IMR-90 (cell line): ENCODE measurements around the gene FAM3D. TPM values are rescaled to one million over a fixed set of nuclear protein-coding genes. Genes with fewer than 3 reads are reported as not detected.

ENCODE experiments used
- ATAC-seq: fragments of 200-7000 bp; cut with Tn5 transposase; 2 replicates; pipeline ENCODE4 v1.9.1; 2020; ENCODE audit warnings: low read depth, mild to moderate bottlenecking, moderate library complexity
- BruUV-seq: library from RNA; stranded (reverse); fragments of 400-500 nt; replicated peaks from 2 replicates; lab custom pipeline; 2021; lab: Mats Ljungman, UMichigan
- CTCF ChIA-PET: fragments of 300-600 bp; formaldehyde crosslinking; extraction: SDS; loops from one replicate; lab custom pipeline; 2021; ENCODE audit warnings: antibody characterized with exemption; lab: Yijun Ruan, JAX
- POLR2A ChIA-PET: fragments of 300-600 bp; sonication (Branson Sonifier 250); formaldehyde crosslinking; loops from one replicate; lab custom pipeline; 2022; ENCODE audit warnings: antibody characterized with exemption; ENCODE audit not compliant: unreplicated experiment; lab: Charles Lee
- DNase-seq: peaks from one replicate; pipeline ENCODE4 v3.0.0; 2013
- H2AFZ ChIP-seq: replicated peaks from 2 replicates; pipeline ENCODE3; 2013; ENCODE audit warnings: low read length, mild to moderate bottlenecking; ENCODE audit not compliant: poor library complexity
- H2AK5ac ChIP-seq: 2 replicates; pipeline ENCODE4 v1.6.1; 2013; ENCODE audit warnings: low read depth, low read length, inconsistent platforms
- H2AK9ac ChIP-seq: replicated peaks from 2 replicates; pipeline ENCODE3; 2013; ENCODE audit warnings: mild to moderate bottlenecking, low read depth, low read length, moderate library complexity; ENCODE audit not compliant: poor library complexity
- H2BK120ac ChIP-seq: 2 replicates; pipeline ENCODE4 v1.6.1; 2013; ENCODE audit warnings: low read depth, low read length, inconsistent platforms
- H2BK15ac ChIP-seq: 3 replicates; pipeline ENCODE4 v1.6.1; 2013; ENCODE audit warnings: low read depth, low read length, inconsistent platforms
- H2BK20ac ChIP-seq: 2 replicates; pipeline ENCODE4 v1.6.1; 2013; ENCODE audit warnings: low read depth, mild to moderate bottlenecking, inconsistent platforms, low read length, moderate library complexity
- H2BK5ac ChIP-seq: 2 replicates; pipeline ENCODE4 v1.6.1; 2013; ENCODE audit warnings: mild to moderate bottlenecking, low read depth, low read length, inconsistent platforms; ENCODE audit not compliant: poor library complexity, severe bottlenecking
- H3K14ac ChIP-seq: replicated peaks from 2 replicates; pipeline ENCODE4 v1.6.1; 2013; ENCODE audit warnings: low read depth, low read length, inconsistent platforms
- H3K18ac ChIP-seq: 2 replicates; pipeline ENCODE4 v1.6.1; 2013; ENCODE audit warnings: low read depth, low read length, control low read depth
- H3K23ac ChIP-seq: 2 replicates; pipeline ENCODE4 v1.6.1; 2013; ENCODE audit warnings: low read depth, low read length, inconsistent platforms
- H3K27ac ChIP-seq: 2 replicates; pipeline ENCODE4 v1.5.1; 2013; ENCODE audit warnings: mild to moderate bottlenecking, control low read depth, low read length; ENCODE audit not compliant: insufficient read depth
- H3K27me3 ChIP-seq: 2 replicates; pipeline ENCODE4 v1.6.1; 2013; ENCODE audit warnings: low read length; ENCODE audit not compliant: control insufficient read depth, insufficient read depth
- H3K36me3 ChIP-seq: 2 replicates; pipeline ENCODE4 v1.6.1; 2013; ENCODE audit warnings: low read length, mixed read lengths; ENCODE audit not compliant: control insufficient read depth, insufficient read depth
- H3K4ac ChIP-seq: 2 replicates; pipeline ENCODE4 v1.6.1; 2013; ENCODE audit warnings: low read depth, low read length, inconsistent platforms
- H3K4me1 ChIP-seq: 2 replicates; pipeline ENCODE4 v1.6.1; 2013; ENCODE audit warnings: low read length, mixed read lengths; ENCODE audit not compliant: control insufficient read depth, insufficient read depth
- H3K4me2 ChIP-seq: 2 replicates; pipeline ENCODE4 v1.6.1; 2013; ENCODE audit warnings: low read depth, mild to moderate bottlenecking, control low read depth, low read length, moderate library complexity
- H3K4me3 ChIP-seq: 2 replicates; pipeline ENCODE4 v1.5.1; 2013; ENCODE audit warnings: low read depth, mild to moderate bottlenecking, control low read depth, low read length, moderate library complexity; ENCODE audit not compliant: insufficient read depth
- H3K56ac ChIP-seq: 2 replicates; pipeline ENCODE4 v1.6.1; 2013; ENCODE audit warnings: low read length, inconsistent platforms; ENCODE audit not compliant: insufficient read depth; ENCODE audit errors: extremely low read depth
- H3K79me1 ChIP-seq, 2 experiments: 2 replicates each; pipeline ENCODE4 v1.6.1; 2013; ENCODE audit warnings: low read length in 2 of 2, inconsistent platforms in 1 of 2, low read depth in 1 of 2
- H3K9ac ChIP-seq: 2 replicates; pipeline ENCODE4 v1.6.1; 2013; ENCODE audit warnings: low read depth, low read length, control low read depth
- H3K9me1 ChIP-seq: 2 replicates; pipeline ENCODE4 v1.6.1; 2013; ENCODE audit warnings: low read length, inconsistent platforms; ENCODE audit not compliant: insufficient read depth
- H3K9me3 ChIP-seq: 2 replicates; pipeline ENCODE4 v1.6.1; 2013; ENCODE audit warnings: low read length; ENCODE audit not compliant: control insufficient read depth, insufficient read depth
- H4K20me1 ChIP-seq: 2 replicates; pipeline ENCODE4 v1.6.1; 2013; ENCODE audit warnings: low read length, inconsistent platforms; ENCODE audit not compliant: insufficient read depth
- H4K5ac ChIP-seq: 2 replicates; pipeline ENCODE4 v1.6.1; 2013; ENCODE audit warnings: mild to moderate bottlenecking, low read depth, low read length, control low read depth
- H4K8ac ChIP-seq, 2 experiments: 2 replicates each; pipeline ENCODE4 v1.6.1; 2013; ENCODE audit warnings: low read depth in 2 of 2, low read length in 2 of 2, control low read depth in 1 of 2, inconsistent platforms in 1 of 2
- H4K91ac ChIP-seq: 2 replicates; pipeline ENCODE4 v1.6.1; 2013; ENCODE audit warnings: low read depth, low read length, inconsistent platforms; ENCODE audit not compliant: insufficient read depth
- FOS ChIP-seq: fragments of 150-350 bp; IDR thresholded peaks from 2 replicates; pipeline ENCODE4 v1.6.1; 2016; ENCODE audit warnings: low read depth, low read length
- MXI1 ChIP-seq: IDR thresholded peaks from 2 replicates; pipeline ENCODE4 v1.6.1; 2012; ENCODE audit warnings: low read depth, mild to moderate bottlenecking, low read length, moderate library complexity, borderline replicate concordance
- NFE2L2 ChIP-seq: fragments of 150-350 bp; IDR thresholded peaks from 2 replicates; pipeline ENCODE4 v1.6.1; 2016; ENCODE audit warnings: low read depth, mild to moderate bottlenecking, low read length
- whole genome bisulfite sequencing, 2 experiments: methylation state at CpG; one replicate each; pipeline versions ENCODE4 v1.1.5 to v1.1.7; 2013; ENCODE audit warnings: missing lambda C conversion rate in 2 of 2; ENCODE audit not compliant: insufficient read length in 1 of 2; ENCODE audit errors: extremely low coverage in 2 of 2; 5-methylcytosine and 5-hydroxymethylcytosine counted together
- dilution Hi-C: fragments of 300-500 bp; cut with HindIII; formaldehyde crosslinking; loops from one replicate; pipeline ENCODE4 v1.14.3; 2018; ENCODE audit warnings: low sequenced_read_pairs; ENCODE audit not compliant: unreplicated experiment
- in situ Hi-C: fragments of 300-500 bp; cut with MboI; formaldehyde crosslinking; loops from 3 replicates; pipeline ENCODE4 v1.14.3; 2019; ENCODE audit warnings: low sequenced_read_pairs, inconsistent platforms, mixed read lengths
- intact Hi-C: fragments of 100-400 bp; cut with micrococcal nuclease; formaldehyde crosslinking; loops from 2 replicates; pipeline ENCODE4 v1.10.0; 2022
- polyA plus RNA-seq, 3 experiments: library from polyadenylated mRNA; depleted of rRNA; stranded (reverse); fragments of >200 nt; gene quantifications; 2 replicates each; pipeline ENCODE4 v1.2.3, GENCODE V29; 2012; ENCODE audit warnings: low replicate concordance in 1 of 3
- total RNA-seq: library from RNA; depleted of rRNA; stranded (reverse); fragments of >200 nt; gene quantifications from 2 replicates; pipeline ENCODE4 v1.2.3, GENCODE V29; 2012

Gene FAM3D
- total and polyA plus RNA-seq, 2 of the 4 experiments (the other 2 are of a cell fraction): not detected

DNA sequence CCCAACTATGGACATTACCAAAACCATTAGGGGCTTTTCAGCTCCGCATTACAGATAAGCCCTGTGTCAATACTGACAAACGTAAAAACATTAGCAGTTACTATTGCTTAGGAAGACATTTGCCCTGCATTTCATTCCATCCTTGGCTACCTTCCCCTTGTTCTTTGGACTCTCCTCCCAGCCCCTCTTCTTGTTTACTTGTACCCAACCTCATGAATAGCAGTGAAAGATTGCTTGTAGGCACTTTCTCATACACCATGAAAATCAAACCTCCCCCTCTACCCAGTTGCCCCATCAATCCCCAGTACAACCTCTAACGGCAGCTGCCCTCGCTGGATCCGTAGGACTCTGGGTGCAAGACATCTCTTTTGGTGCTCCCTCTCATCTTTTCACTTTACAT, 72.5 kb downstream of the FAM3D start:
- no peak overlapping the region for H2AK9ac ChIP-seq
- H3K27ac ChIP-seq: no peak overlapping the region
- POLR2A ChIA-PET: no interaction called here
- intact Hi-C loops: no loop called here
- no peak overlapping the region for H3K4me2 ChIP-seq
- H3K56ac ChIP-seq: no peak overlapping the region
- dilution Hi-C loops: no loop called here
- no peaks in the 10 kb centered on the region for H3K36me3 ChIP-seq
- no peak overlapping the region for H3K23ac ChIP-seq
- DNase-seq (no peak), ATAC-seq (no peak)
- H2BK15ac ChIP-seq: no peak overlapping the region
- no peaks in the 10 kb centered on the region for H3K9me1 ChIP-seq
- H3K9ac ChIP-seq: no peak overlapping the region
- no peaks in the 10 kb centered on the region for H3K4me1 ChIP-seq
- H2AK5ac ChIP-seq: no peak overlapping the region
- CTCF ChIA-PET: no interaction called here
- no peaks in the 10 kb centered on the region for H3K79me1 ChIP-seq
- H2AFZ ChIP-seq: no peak overlapping the region
- no peak overlapping the region for H3K4me3 ChIP-seq
- no peak overlapping the region for H2BK120ac ChIP-seq
- peaks cover 15% of the 10 kb centered on the region for H3K27me3 ChIP-seq
- H3K9me3 ChIP-seq: no peaks in the 10 kb centered on the region
- no peak overlapping the region for H2BK5ac ChIP-seq
- no peak overlapping the region for H4K8ac ChIP-seq
- in situ Hi-C loops: no loop called here
- no TSS peak for BruUV-seq
- no peak overlapping the region for H4K5ac ChIP-seq
- no peak overlapping the region for H2BK20ac ChIP-seq
- no peak overlapping the region for H4K91ac ChIP-seq
- H3K4ac ChIP-seq: no peak overlapping the region
- H4K20me1 ChIP-seq: no peaks in the 10 kb centered on the region
- no peak for TF ChIP-seq NFE2L2
- TF ChIP-seq MXI1: no peak
- TF ChIP-seq FOS: no peak
- WGBS, 2 experiments: 89% methylated on average over 4 of the region's 5 CpGs; no CpG with 5 or more reads in 1 of the 2 experiments
- no peak overlapping the region for H3K18ac ChIP-seq
- no peak overlapping the region for H3K14ac ChIP-seq
